GM21390 (cell line): ENCODE data around the gene ENOX1.

Experiments
- ATAC-seq: cut with Tn5 transposase; IDR thresholded peaks from one replicate; pipeline ENCODE4 v1.9.1; 2021; ENCODE audit not compliant: unreplicated experiment

ENOX1 gene

DNA sequence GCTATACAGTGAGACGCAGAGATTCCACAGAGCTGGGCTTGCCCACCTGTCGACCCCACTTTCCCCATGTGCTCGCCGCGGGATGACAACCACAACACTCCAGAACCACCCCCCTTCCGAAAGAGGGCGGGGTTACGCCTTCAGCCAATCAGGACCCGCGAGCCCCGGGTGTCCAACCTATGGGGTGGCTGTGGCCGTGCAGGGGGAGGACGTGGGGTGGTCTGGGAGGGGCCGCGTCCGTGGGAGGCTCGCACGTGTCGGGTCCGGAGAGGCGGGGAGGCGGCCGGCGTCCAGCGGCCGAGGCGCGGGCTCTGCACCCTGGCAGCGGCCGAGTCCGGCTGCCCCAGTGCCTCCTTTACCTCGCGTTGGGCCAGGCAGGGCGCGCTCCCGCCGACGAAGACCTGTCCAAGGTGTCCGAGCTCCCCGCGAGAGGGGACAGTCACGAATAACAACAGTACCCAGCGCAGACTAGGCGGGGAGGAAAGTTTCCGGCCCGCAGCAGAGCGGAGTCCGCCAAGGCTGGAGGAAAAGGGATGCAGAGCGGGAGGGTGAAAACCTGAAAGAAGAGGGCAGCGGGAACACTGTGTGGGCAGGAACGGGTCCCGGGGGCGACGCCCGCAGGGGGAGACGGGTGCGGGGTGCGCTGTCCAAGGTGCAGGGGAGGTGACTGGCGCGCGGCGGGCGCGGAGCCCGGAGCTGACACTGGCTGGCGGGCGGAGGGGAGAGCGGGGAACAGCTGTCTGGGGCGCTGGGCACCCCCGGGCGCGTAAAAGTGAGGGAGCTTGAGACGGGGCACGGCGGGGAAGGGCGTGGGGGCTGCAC, 911 bp downstream of the ENOX1 start:
- peak; percentile 34 for ATAC-seq

DNA sequence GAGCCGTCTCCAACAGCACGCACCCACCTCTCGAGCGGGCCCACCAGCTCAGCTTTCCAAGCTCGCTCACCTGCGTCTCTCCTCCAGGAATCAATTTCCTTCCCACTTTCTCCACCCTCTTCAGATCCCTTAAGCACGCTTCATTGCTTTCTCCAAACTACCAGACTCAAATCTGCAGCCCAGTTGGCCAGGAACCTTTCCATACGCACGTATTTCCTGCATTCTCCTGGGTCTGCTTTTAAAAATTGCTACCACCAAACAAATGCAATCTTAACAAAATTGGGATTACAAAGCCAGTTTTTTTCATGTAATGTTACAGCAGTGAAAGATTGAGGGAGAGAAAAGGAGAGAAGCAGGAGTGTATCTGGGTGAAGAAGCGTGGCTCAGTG, 1.5 kb downstream of the ENOX1 start:
- ATAC-seq: no peak

DNA sequence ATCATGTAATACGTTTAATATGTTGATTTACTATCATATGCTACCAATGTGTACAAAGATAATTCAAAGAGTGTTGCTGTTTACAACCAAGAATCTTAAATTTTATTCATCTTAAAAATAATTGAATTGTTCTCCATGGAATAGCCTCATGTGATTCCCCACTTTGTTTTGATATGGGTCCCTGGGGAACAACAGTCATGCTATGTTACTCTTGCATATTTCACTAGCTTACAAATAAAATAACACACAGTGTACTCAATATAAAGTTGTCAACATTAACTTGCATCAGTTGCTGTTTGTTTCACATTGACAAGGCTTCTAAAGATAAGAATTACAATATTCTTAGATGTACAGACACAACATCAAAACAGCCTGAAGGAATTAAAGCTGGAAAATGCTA, 2.3 kb downstream of the ENOX1 start:
- ATAC-seq: no peak

DNA sequence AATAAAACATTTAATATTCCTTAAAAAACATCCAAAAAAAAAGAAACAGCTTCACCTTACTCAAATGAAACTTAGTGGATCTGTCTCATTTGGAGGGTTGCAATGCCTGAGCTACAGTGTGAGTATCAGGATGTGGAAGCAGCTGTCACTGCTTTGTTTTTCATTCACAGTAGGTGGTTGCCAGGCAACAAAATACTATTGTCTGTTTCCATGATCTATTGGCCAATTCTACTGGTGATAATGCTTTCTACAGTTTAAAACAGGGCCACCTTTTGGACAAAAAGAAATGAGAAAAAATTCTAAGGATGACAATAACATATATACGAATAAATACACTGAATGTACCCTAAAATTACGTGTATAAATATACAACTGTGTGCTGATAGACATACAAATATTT, 3.0 kb downstream of the ENOX1 start:
- ATAC-seq: no peak

DNA sequence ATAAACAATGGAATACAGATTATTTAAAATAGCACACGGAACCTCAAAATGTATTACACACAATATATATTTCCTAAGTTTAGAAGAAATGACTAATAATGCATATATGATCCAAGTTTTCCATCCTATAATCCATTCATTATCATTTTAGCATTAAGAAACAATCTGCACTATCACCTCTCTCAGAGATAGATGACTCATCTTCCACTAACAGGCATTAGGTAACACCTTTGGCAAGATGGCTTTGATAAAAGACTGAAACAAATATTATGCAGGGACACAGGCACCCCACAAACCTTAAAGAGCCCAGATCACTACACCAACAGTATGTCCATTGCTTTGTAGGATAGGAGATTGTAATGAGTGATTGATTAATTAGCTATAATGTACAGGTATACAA, 4.1 kb downstream of the ENOX1 start:
- no peak for ATAC-seq

DNA sequence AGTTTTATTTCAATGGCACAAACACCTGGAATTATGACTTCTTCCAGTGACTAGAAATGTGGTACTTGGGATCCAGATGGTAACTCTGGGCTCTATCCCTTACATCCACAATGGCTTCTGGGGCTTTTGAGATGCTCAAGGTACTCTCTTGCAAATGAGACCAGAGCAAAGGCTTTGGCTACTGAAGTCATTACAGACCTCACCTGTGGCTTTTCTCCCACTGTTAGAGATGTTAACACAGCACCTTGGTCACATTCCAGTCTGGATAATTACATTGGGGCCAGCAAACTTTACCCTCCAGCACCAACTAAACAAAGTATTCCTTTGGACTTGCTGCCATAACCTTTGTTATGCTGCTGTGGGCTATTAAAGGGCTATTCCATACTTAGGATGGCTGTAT, 6.1 kb downstream of the ENOX1 start:
- no peak for ATAC-seq

DNA sequence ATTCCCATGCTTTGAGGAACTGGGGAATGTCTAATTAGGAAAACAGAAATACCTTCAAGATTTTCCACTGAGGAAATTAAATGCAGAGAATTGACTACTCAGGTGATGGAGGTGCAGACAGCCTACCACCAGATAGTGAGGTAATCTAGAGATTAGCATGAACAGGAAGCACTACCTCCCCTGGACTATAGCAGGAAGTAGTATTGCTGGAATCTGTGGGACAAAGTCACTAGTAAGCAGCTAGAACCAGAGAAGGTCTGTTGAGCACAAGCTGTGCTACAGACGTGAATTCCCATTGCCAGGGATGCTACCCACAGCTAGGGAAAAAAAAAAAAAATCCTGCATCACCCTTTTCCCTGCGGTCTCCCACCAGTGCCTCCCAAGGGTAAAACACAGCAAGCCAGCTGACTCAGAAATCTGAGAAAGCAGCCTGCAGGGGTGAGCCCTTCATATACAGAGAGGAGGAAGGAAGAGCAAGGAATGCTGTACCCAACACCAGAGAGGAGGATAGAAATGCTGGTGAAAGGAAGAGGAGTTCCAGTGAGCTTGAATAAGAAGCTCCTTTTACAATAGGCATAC, 10.2 kb downstream of the ENOX1 start:
- ATAC-seq: no peak

DNA sequence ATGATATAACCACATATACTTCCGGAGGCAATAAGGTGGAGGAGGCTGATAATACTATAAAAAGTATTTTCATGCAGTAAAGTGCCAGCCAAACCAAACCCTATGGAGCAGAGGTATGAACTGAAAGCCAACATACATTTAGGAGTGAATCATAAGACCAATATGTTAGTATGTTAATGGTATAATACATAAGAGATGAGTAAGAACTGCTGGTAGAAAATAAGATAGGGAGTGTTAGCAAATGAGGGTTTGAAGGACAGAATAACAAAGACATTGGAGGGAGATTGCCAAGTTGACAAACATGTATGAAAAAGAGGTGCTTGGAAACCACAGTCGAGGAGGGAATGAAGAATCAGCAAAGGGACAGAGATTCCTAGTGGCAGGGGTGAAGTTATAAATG, 10.8 kb downstream of the ENOX1 start:
- no peak for ATAC-seq

DNA sequence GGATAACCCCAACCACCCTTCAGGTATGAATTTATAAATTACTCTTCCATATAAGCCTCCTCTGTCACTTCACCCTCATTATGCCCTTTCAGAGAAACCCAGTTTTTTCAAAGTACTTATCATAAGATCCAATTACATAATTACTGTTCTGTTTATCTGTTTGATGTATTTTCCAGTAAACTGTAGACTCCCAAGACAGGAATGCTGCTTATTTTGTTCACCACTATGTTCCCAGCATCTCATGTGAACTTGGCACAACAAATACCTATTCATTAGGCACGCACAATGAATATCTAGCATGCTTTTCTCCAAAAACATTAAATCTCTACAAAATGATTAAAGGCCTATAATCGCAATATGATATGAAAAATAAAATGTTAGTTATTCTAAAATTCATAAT, 13.2 kb downstream of the ENOX1 start:
- ATAC-seq: no peak

DNA sequence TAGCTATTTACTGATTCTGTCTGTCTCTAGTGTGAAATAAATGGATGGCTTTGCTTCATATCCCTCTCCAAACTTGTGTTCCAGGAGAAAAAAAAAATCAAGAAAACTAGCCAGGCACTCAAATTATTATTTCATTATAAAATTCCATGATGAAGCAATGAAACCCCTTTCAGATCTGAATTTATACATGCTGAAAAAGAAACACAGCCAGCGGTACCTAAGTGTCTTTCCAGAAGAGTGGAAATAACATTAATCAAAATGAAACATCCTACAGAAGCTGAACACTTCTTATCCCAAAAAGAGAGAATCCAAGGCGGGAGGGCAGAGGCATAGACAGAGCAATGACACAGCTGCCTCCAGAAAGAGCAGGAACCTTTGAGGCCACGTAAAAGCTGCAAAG, 15.9 kb downstream of the ENOX1 start:
- ATAC-seq: no peak

DNA sequence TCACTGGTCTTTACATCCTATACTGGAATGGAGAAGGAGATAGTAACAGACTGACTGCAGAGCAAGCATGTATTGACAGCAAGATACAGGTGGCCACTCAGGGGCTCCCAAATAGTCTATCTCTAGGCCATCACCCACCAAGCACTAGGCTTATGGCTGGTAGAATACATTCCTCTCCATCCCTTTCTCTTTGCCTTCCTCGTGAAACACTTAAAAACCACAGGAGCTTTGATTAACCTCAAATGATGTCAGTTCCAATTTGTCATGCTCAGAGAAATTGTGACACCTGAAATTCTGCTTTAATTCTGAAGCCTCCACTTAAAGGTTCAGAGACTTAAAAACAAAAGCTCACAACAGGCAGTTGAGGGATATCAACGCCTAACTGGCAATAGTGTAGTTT, 17.2 kb downstream of the ENOX1 start:
- ATAC-seq: no peak

DNA sequence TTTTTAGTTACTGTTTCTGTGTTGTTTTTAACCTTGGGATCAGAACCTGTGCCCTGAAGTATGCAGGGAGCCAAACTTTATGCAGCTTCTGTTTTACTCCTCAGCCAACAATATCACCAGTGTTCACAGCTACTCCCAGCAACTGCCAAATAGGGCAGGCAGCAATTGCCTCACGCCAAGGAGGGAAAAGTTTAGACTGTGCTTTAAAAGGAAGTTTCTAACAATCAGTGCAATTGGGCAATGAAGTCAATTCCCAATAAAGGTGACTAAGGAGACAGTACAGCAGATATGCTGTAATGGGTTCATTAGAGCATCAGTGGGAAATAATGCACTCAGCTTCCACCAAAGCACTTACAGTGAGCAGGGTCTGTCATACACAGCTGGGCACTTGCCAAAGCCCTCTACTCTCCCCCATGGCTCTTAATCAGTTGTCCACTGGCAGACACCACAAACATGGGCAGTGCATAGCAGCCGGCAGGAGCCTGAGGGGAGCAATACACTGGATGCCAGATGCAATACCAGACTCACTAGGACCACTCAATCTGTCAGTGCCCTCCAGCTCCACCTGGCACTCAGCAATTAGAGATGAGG, 19.3 kb downstream of the ENOX1 start:
- no peak for ATAC-seq

DNA sequence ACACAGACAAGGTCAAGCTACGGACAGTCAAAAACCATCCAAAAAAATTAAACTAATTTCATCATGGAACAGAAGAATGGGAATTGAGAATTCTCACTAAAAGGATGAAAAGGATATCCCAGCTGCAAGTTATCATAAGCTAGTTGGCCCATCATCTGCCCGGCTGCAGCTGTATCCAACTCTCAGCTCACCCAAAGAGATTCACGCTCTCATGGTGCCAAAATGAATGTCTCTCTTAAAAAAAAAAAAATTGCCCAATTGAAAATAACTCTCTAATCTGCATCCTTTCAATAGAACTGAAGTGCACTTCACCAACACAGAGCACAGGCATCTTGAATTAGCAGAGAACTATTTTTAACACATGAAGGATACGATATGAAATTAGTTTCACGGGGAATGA, 20.0 kb downstream of the ENOX1 start:
- ATAC-seq: no peak

DNA sequence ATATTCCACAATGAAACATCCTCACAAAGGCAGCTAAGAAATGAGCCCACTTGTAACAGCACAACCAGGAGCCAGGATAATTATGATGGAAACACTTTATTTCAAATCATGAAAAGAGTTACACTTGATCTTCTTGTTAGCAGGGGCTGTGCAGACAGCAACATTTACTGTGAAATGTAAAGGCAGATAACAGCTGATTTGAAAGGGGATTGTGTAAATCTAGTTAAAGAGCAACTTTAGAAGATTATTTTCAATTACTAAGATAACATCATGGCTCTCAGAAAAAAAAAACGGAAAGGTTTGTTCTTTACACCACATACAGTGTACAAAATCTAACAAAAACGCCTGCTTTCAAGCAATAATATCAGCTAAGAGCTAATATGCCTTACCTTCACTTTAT, 22.4 kb downstream of the ENOX1 start:
- no peak for ATAC-seq

DNA sequence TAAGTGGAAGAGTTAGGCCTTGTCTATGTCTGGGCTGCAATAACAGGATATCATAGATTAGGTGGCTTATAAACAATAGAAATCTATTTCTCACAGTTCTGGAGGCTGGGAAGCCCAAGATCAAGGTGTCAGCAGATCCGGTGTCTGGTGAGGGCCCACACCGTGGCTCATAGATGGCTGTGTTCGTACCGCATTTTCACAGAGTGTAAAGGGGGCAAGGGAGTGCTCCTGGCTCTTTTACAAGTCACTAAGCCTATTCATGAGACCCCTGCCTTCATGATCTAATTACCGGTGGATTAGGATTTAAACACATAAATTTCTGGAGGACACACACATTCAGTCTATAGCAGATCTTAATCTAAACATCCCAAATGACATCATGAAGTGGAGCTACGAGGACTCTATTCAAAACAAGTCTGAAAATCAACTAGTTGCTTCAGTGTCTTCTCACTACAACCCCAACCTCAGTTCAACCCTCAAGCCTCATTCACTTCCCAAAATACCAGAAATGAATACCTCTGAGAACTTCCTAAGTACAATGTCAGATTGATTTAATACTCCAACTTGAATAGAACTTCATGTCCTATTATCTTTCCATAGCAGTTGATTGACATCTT, 23.5 kb downstream of the ENOX1 start:
- ATAC-seq: no peak

DNA sequence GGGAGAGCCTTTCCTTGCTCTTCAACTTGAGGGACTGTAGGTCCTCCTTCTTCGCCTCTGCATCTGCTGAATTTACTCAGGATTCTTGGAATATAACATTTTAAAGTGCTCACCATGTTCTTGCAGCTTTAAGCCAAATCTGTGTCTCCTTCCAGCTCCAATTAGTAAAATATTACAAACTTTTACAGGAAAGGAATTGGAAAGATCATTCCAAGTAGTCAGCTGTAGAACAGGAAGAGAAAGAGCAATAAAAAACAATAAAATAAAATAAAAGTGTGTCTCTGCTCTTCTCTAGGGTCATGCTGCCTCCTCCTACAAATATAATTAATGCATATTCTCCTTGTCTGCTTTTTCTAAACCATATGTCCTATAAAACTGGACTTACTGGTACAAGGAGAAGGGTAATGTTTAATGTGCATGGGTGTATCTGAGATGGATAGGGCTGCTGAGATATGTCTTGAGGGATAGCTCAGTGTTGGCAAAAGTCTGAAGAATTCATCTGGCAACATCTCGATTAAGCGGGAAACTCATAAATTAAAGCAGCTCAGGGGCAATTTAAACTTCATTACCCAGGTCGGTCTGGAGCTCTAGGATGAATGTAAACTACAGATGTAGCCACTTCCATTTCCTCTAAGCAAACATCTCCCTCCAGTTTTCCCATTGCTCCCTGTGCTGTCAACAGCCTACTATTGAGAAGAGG, 25.0 kb downstream of the ENOX1 start:
- no peak for ATAC-seq

DNA sequence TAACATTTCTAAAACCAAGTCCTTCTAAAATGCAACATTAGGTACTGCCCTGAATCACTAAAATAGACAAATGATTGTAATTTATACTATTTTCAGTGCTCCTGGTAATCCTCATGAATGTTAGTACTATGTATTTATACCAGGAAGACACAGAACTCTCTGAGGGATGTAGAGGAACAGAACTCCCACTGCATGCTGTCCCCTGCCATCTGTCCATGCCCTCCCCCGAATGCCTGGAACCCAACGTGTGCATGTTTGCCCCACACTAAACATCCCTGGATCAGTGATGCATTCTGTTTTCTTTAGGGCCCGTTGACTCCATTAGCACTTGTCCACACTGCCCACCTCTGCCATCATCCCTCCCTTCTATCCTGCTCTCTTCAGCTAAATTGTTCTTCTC, 26.5 kb downstream of the ENOX1 start:
- ATAC-seq: no peak

DNA sequence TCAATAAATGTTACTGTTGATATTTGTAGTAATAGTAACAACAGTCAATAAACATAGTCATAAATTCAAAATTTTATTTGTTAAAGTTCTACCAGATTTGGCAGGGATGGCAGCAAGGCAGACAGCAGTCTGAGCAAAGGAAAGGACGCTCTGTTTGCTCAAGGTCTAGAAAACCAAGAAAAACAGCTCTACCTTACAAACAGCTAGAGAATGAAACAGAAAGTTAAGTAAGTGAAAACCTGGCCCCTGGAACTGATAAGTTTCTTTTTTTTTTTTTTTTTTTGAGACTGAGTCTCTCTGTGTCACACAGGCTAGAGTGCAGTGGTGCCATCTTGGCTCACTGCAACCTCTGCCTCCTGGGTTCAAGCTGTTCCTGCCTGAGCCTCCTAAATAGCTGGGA, 27.9 kb downstream of the ENOX1 start:
- ATAC-seq: peak; percentile 85

DNA sequence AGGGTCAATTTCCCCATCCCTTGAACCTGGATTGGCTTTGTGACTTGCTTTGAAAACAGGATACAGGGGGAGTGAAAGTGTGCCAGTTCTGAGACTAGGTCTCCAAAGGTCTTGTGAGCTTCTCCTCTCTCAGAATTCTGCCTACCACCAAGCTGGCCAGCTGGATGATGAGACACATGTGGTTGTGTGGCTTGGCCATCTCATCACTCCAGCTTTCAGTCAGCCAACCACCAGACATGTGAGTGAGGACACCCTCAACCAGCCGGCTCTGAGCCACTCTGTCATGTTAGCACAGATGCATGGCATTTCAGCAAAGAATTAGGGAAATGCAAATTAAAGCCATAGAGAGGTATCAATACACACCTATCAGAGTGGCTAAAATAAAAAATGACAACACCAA, 29.5 kb downstream of the ENOX1 start:
- no peak for ATAC-seq

DNA sequence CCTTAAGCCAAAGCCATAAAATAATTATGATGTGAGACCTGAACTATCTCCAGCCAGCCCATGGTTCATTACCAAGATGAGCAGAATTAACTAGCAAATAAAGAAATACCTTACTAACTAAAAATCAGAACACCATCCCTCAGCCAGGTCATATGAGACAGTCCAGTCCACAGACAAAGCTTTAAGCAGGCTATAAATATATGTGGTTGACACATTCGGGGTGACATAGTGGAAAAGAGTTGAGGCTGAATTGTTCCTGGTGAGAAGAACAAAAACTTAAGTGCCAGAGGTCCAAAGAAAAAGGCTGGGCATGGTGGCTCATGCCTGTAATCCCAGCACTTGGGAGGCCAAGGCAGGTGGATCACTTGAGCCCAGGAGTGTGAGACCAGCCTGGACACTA, 30.9 kb downstream of the ENOX1 start:
- ATAC-seq: no peak

DNA sequence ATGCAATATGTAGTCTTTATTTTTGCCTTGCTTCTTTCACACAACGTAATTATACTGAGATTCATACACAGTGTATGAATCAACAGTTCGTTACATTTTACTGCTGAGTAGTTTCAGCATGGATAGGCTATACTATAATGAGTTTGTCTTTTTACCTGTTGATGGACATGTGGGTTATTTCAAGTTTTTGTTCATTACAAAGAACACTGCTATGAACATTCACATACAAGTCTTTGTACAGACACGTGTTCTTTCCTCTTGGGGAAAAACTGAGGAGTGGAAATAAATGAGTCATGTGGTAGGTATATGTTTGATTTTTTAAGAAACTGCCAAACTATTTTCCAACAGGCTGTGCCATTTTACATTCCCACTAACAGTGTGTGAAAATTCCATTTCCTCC, 35.1 kb downstream of the ENOX1 start:
- no peak for ATAC-seq

DNA sequence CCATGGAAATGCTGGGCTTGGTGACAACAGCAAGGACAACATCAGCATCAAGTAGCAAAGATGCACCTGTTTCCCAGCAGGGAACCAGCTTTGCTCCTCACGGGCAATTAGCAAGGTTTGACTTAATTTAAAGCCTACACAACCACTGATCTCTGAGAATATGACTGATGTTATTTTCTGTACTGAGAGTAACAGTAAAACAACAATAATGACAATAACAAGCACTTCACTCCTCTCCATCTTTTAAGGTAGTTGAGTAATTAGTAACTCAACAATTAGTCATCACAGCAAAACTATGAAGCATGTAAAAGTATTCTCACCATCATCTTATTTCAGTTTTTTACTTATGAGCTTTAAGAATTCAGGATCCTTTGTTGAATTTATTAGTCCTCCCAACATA, 37.3 kb downstream of the ENOX1 start:
- ATAC-seq: no peak
